HG03439 (cell line): Measurements from ENCODE around the gene PRELID1.

ENCODE experiments used
- ATAC-seq: cut with Tn5 transposase; IDR thresholded peaks from one replicate; pipeline ENCODE4 v1.9.1; 2021; ENCODE audit warnings: mild to moderate bottlenecking, moderate library complexity; ENCODE audit not compliant: unreplicated experiment

The PRELID1 gene

GRCh38 chr5:177355868-177356168, 52.2 kb downstream of the PRELID1 start:
- ATAC-seq: no peak
